IMR-90 (cell line): ENCODE measurements around the gene DDX31. TPM values are rescaled to one million over a fixed set of nuclear protein-coding genes. Genes with fewer than 3 reads are reported as not detected.

ENCODE experiments used
- ATAC-seq: fragments of 200-7000 bp; cut with Tn5 transposase; 2 replicates; pipeline ENCODE4 v1.9.1; 2020; ENCODE audit warnings: low read depth, mild to moderate bottlenecking, moderate library complexity
- BruUV-seq: library from RNA; stranded (reverse); fragments of 400-500 nt; replicated peaks from 2 replicates; lab custom pipeline; 2021; lab: Mats Ljungman, UMichigan
- CTCF ChIA-PET: fragments of 300-600 bp; formaldehyde crosslinking; extraction: SDS; loops from one replicate; lab custom pipeline; 2021; ENCODE audit warnings: antibody characterized with exemption; lab: Yijun Ruan, JAX
- POLR2A ChIA-PET: fragments of 300-600 bp; sonication (Branson Sonifier 250); formaldehyde crosslinking; loops from one replicate; lab custom pipeline; 2022; ENCODE audit warnings: antibody characterized with exemption; ENCODE audit not compliant: unreplicated experiment; lab: Charles Lee
- DNase-seq: peaks from one replicate; pipeline ENCODE4 v3.0.0; 2013
- H2AFZ ChIP-seq: replicated peaks from 2 replicates; pipeline ENCODE3; 2013; ENCODE audit warnings: low read length, mild to moderate bottlenecking; ENCODE audit not compliant: poor library complexity
- H2AK5ac ChIP-seq: 2 replicates; pipeline ENCODE4 v1.6.1; 2013; ENCODE audit warnings: low read depth, low read length, inconsistent platforms
- H2AK9ac ChIP-seq: replicated peaks from 2 replicates; pipeline ENCODE3; 2013; ENCODE audit warnings: mild to moderate bottlenecking, low read depth, low read length, moderate library complexity; ENCODE audit not compliant: poor library complexity
- H2BK120ac ChIP-seq: 2 replicates; pipeline ENCODE4 v1.6.1; 2013; ENCODE audit warnings: low read depth, low read length, inconsistent platforms
- H2BK15ac ChIP-seq: 3 replicates; pipeline ENCODE4 v1.6.1; 2013; ENCODE audit warnings: low read depth, low read length, inconsistent platforms
- H2BK20ac ChIP-seq: 2 replicates; pipeline ENCODE4 v1.6.1; 2013; ENCODE audit warnings: low read depth, mild to moderate bottlenecking, inconsistent platforms, low read length, moderate library complexity
- H2BK5ac ChIP-seq: 2 replicates; pipeline ENCODE4 v1.6.1; 2013; ENCODE audit warnings: mild to moderate bottlenecking, low read depth, low read length, inconsistent platforms; ENCODE audit not compliant: poor library complexity, severe bottlenecking
- H3K14ac ChIP-seq: replicated peaks from 2 replicates; pipeline ENCODE4 v1.6.1; 2013; ENCODE audit warnings: low read depth, low read length, inconsistent platforms
- H3K18ac ChIP-seq: 2 replicates; pipeline ENCODE4 v1.6.1; 2013; ENCODE audit warnings: low read depth, low read length, control low read depth
- H3K23ac ChIP-seq: 2 replicates; pipeline ENCODE4 v1.6.1; 2013; ENCODE audit warnings: low read depth, low read length, inconsistent platforms
- H3K27ac ChIP-seq: 2 replicates; pipeline ENCODE4 v1.5.1; 2013; ENCODE audit warnings: mild to moderate bottlenecking, control low read depth, low read length; ENCODE audit not compliant: insufficient read depth
- H3K27me3 ChIP-seq: 2 replicates; pipeline ENCODE4 v1.6.1; 2013; ENCODE audit warnings: low read length; ENCODE audit not compliant: control insufficient read depth, insufficient read depth
- H3K36me3 ChIP-seq: 2 replicates; pipeline ENCODE4 v1.6.1; 2013; ENCODE audit warnings: low read length, mixed read lengths; ENCODE audit not compliant: control insufficient read depth, insufficient read depth
- H3K4ac ChIP-seq: 2 replicates; pipeline ENCODE4 v1.6.1; 2013; ENCODE audit warnings: low read depth, low read length, inconsistent platforms
- H3K4me1 ChIP-seq: 2 replicates; pipeline ENCODE4 v1.6.1; 2013; ENCODE audit warnings: low read length, mixed read lengths; ENCODE audit not compliant: control insufficient read depth, insufficient read depth
- H3K4me2 ChIP-seq: 2 replicates; pipeline ENCODE4 v1.6.1; 2013; ENCODE audit warnings: low read depth, mild to moderate bottlenecking, control low read depth, low read length, moderate library complexity
- H3K4me3 ChIP-seq: 2 replicates; pipeline ENCODE4 v1.5.1; 2013; ENCODE audit warnings: low read depth, mild to moderate bottlenecking, control low read depth, low read length, moderate library complexity; ENCODE audit not compliant: insufficient read depth
- H3K56ac ChIP-seq: 2 replicates; pipeline ENCODE4 v1.6.1; 2013; ENCODE audit warnings: low read length, inconsistent platforms; ENCODE audit not compliant: insufficient read depth; ENCODE audit errors: extremely low read depth
- H3K79me1 ChIP-seq, 2 experiments: 2 replicates each; pipeline ENCODE4 v1.6.1; 2013; ENCODE audit warnings: low read length in 2 of 2, inconsistent platforms in 1 of 2, low read depth in 1 of 2
- H3K9ac ChIP-seq: 2 replicates; pipeline ENCODE4 v1.6.1; 2013; ENCODE audit warnings: low read depth, low read length, control low read depth
- H3K9me1 ChIP-seq: 2 replicates; pipeline ENCODE4 v1.6.1; 2013; ENCODE audit warnings: low read length, inconsistent platforms; ENCODE audit not compliant: insufficient read depth
- H3K9me3 ChIP-seq: 2 replicates; pipeline ENCODE4 v1.6.1; 2013; ENCODE audit warnings: low read length; ENCODE audit not compliant: control insufficient read depth, insufficient read depth
- H4K20me1 ChIP-seq: 2 replicates; pipeline ENCODE4 v1.6.1; 2013; ENCODE audit warnings: low read length, inconsistent platforms; ENCODE audit not compliant: insufficient read depth
- H4K5ac ChIP-seq: 2 replicates; pipeline ENCODE4 v1.6.1; 2013; ENCODE audit warnings: mild to moderate bottlenecking, low read depth, low read length, control low read depth
- H4K8ac ChIP-seq, 2 experiments: 2 replicates each; pipeline ENCODE4 v1.6.1; 2013; ENCODE audit warnings: low read depth in 2 of 2, low read length in 2 of 2, control low read depth in 1 of 2, inconsistent platforms in 1 of 2
- H4K91ac ChIP-seq: 2 replicates; pipeline ENCODE4 v1.6.1; 2013; ENCODE audit warnings: low read depth, low read length, inconsistent platforms; ENCODE audit not compliant: insufficient read depth
- CEBPB ChIP-seq: IDR thresholded peaks from 2 replicates; pipeline ENCODE4 v1.6.1; 2012; ENCODE audit warnings: low read depth, low read length, improper control_type of control experiment
- CHD1 ChIP-seq: IDR thresholded peaks from 2 replicates; pipeline ENCODE4 v1.6.1; 2012; ENCODE audit warnings: low read depth, low read length, improper control_type of control experiment
- CTCF ChIP-seq: conservative IDR thresholded peaks from 2 replicates; pipeline ENCODE4 v1.5.1; 2012; ENCODE audit warnings: mild to moderate bottlenecking, low read depth, low read length, improper control_type of control experiment
- ELK1 ChIP-seq: fragments of 150-350 bp; IDR thresholded peaks from 2 replicates; pipeline ENCODE4 v1.6.1; 2016; ENCODE audit warnings: low read depth, mild to moderate bottlenecking, low read length, moderate library complexity, borderline replicate concordance
- FOS ChIP-seq: fragments of 150-350 bp; IDR thresholded peaks from 2 replicates; pipeline ENCODE4 v1.6.1; 2016; ENCODE audit warnings: low read depth, low read length
- MAFK ChIP-seq: IDR thresholded peaks from 2 replicates; pipeline ENCODE4 v1.6.1; 2012; ENCODE audit warnings: low read depth, low read length, improper control_type of control experiment
- MAZ ChIP-seq: IDR thresholded peaks from 2 replicates; pipeline ENCODE4 v1.6.1; 2012; ENCODE audit warnings: low read depth, mild to moderate bottlenecking, low read length, improper control_type of control experiment, moderate library complexity, borderline replicate concordance
- MXI1 ChIP-seq: IDR thresholded peaks from 2 replicates; pipeline ENCODE4 v1.6.1; 2012; ENCODE audit warnings: low read depth, mild to moderate bottlenecking, low read length, moderate library complexity, borderline replicate concordance
- NFE2L2 ChIP-seq: fragments of 150-350 bp; IDR thresholded peaks from 2 replicates; pipeline ENCODE4 v1.6.1; 2016; ENCODE audit warnings: low read depth, mild to moderate bottlenecking, low read length
- POLR2A ChIP-seq: IDR thresholded peaks from 2 replicates; pipeline ENCODE4 v1.6.1; 2012; ENCODE audit warnings: mild to moderate bottlenecking, low read depth, low read length
- RAD21 ChIP-seq: IDR thresholded peaks from 2 replicates; pipeline ENCODE4 v1.6.1; 2012; ENCODE audit warnings: low read length, improper control_type of control experiment
- RCOR1 ChIP-seq: IDR thresholded peaks from 2 replicates; pipeline ENCODE4 v1.6.1; 2012; ENCODE audit warnings: mild to moderate bottlenecking, low read length, improper control_type of control experiment; ENCODE audit not compliant: insufficient replicate concordance
- RFX5 ChIP-seq: IDR thresholded peaks from 2 replicates; pipeline ENCODE4 v1.8.0; 2012; ENCODE audit warnings: low read depth, mild to moderate bottlenecking, low read length, moderate library complexity
- SMC3 ChIP-seq: fragments of 150-350 bp; IDR thresholded peaks from 2 replicates; pipeline ENCODE4 v1.6.1; 2016; ENCODE audit warnings: low read depth, mild to moderate bottlenecking, antibody characterized with exemption, low read length, moderate library complexity
- WGBS, 2 experiments: methylation state at CpG; one replicate each; pipeline versions ENCODE4 v1.1.5 to v1.1.7; 2013; ENCODE audit warnings: missing lambda C conversion rate in 2 of 2; ENCODE audit not compliant: insufficient read length in 1 of 2; ENCODE audit errors: extremely low coverage in 2 of 2; 5-methylcytosine and 5-hydroxymethylcytosine counted together
- dilution Hi-C: fragments of 300-500 bp; cut with HindIII; formaldehyde crosslinking; loops from one replicate; pipeline ENCODE4 v1.14.3; 2018; ENCODE audit warnings: low sequenced_read_pairs; ENCODE audit not compliant: unreplicated experiment
- in situ Hi-C: fragments of 300-500 bp; cut with MboI; formaldehyde crosslinking; loops from 3 replicates; pipeline ENCODE4 v1.14.3; 2019; ENCODE audit warnings: low sequenced_read_pairs, inconsistent platforms, mixed read lengths
- intact Hi-C: fragments of 100-400 bp; cut with micrococcal nuclease; formaldehyde crosslinking; loops from 2 replicates; pipeline ENCODE4 v1.10.0; 2022
- polyA plus RNA-seq, 3 experiments: library from polyadenylated mRNA; depleted of rRNA; stranded (reverse); fragments of >200 nt; gene quantifications; 2 replicates each; pipeline ENCODE4 v1.2.3, GENCODE V29; 2012; ENCODE audit warnings: low replicate concordance in 1 of 3
- total RNA-seq: library from RNA; depleted of rRNA; stranded (reverse); fragments of >200 nt; gene quantifications from 2 replicates; pipeline ENCODE4 v1.2.3, GENCODE V29; 2012
- TF ChIP-seq, protein P1 (sequence below): fragments of 150-350 bp; IDR thresholded peaks from 2 replicates; pipeline ENCODE4 v1.6.1; 2017; ENCODE audit warnings: mild to moderate bottlenecking, antibody characterized with exemption, low read length, low read depth

DDX31 gene
- total and polyA plus RNA-seq, 2 of the 4 experiments (the other 2 are of a cell fraction) = 10.7 to 14.0 TPM

DNA sequence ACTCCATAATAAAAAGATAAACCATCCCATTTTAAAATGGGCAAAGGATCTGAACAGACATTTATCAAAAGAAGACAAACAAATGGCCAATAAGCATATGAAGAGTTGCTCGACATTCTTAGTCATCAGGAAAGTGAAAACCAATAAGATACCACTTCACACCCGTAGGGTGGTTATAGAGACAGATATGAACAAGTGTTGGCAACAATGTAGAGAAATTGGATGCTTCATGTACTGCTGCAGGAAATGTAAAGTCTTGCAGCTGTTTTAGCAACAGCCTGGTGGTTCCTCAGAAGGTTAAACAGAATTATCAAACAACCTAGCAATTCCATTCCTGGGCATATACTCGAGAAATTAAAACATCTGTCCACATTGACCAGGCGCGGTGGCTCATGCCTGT lies 43.0 kb upstream of the DDX31 start:
- in situ Hi-C loops = no loop called here
- no peak overlapping the region for H4K91ac ChIP-seq
- no peaks in the 10 kb centered on the region for H3K4me1 ChIP-seq

More for the DNA sequence above, 43.0 kb upstream of the DDX31 start:
- Histone ChIP-seq H2AK5ac (no peak overlapping the region), H4K5ac (no peak overlapping the region), H3K36me3 (no peaks in the 10 kb centered on the region), H3K18ac (no peak overlapping the region), H3K4me3 (no peak overlapping the region), H3K9me3 (no peaks in the 10 kb centered on the region), H2BK5ac (no peak overlapping the region), H4K8ac (no peak overlapping the region), H3K4ac (no peak overlapping the region), H2AFZ (no peak overlapping the region), H2BK15ac (no peak overlapping the region), H2BK120ac (no peak overlapping the region), H3K4me2 (no peak overlapping the region), H3K9ac (no peak overlapping the region), H2BK20ac (no peak overlapping the region), H4K20me1 (no peaks in the 10 kb centered on the region), H2AK9ac (no peak overlapping the region), H3K56ac (no peak overlapping the region), H3K27ac (no peak overlapping the region), H3K23ac (no peak overlapping the region), H3K9me1 (no peaks in the 10 kb centered on the region), H3K27me3 (peaks cover 15% of the 10 kb centered on the region), H3K14ac (no peak overlapping the region), H3K79me1 (no peaks in the 10 kb centered on the region)
- WGBS, 2 experiments = no CpG with 5 or more reads among the region's 5 CpGs
- POLR2A ChIA-PET = no interaction called here
- dilution Hi-C loops (no loop called here), intact Hi-C loops (no loop called here)
- CTCF ChIA-PET = no interaction called here
- ATAC-seq (no peak), DNase-seq (no peak)
- TF ChIP-seq SMC3 = no peak
- TF ChIP-seq MAZ = no peak
- no peak for TF ChIP-seq POLR2A
- TF ChIP-seq RFX5 = no peak
- no peak for TF ChIP-seq MXI1
- no peak for TF ChIP-seq CTCF
- TF ChIP-seq FOS = no peak
- no peak for TF ChIP-seq ELK1
- TF ChIP-seq CHD1 = no peak
- no peak for TF ChIP-seq NFE2L2
- TF ChIP-seq, protein P1, sequence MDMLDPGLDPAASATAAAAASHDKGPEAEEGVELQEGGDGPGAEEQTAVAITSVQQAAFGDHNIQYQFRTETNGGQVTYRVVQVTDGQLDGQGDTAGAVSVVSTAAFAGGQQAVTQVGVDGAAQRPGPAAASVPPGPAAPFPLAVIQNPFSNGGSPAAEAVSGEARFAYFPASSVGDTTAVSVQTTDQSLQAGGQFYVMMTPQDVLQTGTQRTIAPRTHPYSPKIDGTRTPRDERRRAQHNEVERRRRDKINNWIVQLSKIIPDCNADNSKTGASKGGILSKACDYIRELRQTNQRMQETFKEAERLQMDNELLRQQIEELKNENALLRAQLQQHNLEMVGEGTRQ = no peak
- TF ChIP-seq RCOR1 = no peak
- TF ChIP-seq RAD21 = no peak
- TF ChIP-seq MAFK = no peak
- TF ChIP-seq CEBPB = no peak
- no TSS peak for BruUV-seq
